Activated naive CD4-positive, alpha-beta T cell treated with anti-CD3 and anti-CD28 coated beads for 36 hours (primary cell): Measurements from ENCODE around the gene LDLRAD4. TPM values are rescaled to one million over a fixed set of nuclear protein-coding genes. Genes with fewer than 3 reads are reported as not detected.

Experiments used
- CTCF ChIA-PET: fragments of 350-600 bp; sonication (Branson Sonifier 250); formaldehyde crosslinking; loops from one replicate; lab custom pipeline; 2021; ENCODE audit warnings: antibody characterized with exemption; lab: Charles Lee
- DNase-seq: peaks from one replicate; pipeline ENCODE4 v3.0.0-alpha.2; 2020
- H3K27ac Mint-ChIP-seq: one replicate; pipeline ENCODE4 v1.8.0; 2021; ENCODE audit warnings: mild to moderate bottlenecking, mixed read lengths
- H3K27me3 Mint-ChIP-seq: one replicate; pipeline ENCODE4 v1.8.0; 2021; ENCODE audit warnings: low read depth, mixed read lengths
- H3K36me3 Mint-ChIP-seq: one replicate; pipeline ENCODE4 v1.8.0; 2021; ENCODE audit warnings: low read depth, mixed read lengths
- H3K4me1 Mint-ChIP-seq: one replicate; pipeline ENCODE4 v1.8.0; 2021; ENCODE audit warnings: low read depth, mixed read lengths
- H3K4me3 Mint-ChIP-seq: one replicate; pipeline ENCODE4 v1.8.0; 2021; ENCODE audit warnings: mild to moderate bottlenecking, moderate library complexity, mixed read lengths
- H3K9me3 Mint-ChIP-seq: one replicate; pipeline ENCODE4 v1.8.0; 2021; ENCODE audit warnings: mixed read lengths
- intact Hi-C: fragments of 100-400 bp; cut with micrococcal nuclease; formaldehyde crosslinking; loops from one replicate; pipeline ENCODE4 v1.15.1; 2023
- total RNA-seq, 2 experiments: library from RNA; stranded (reverse); gene quantifications; one replicate each; pipeline ENCODE4 v1.2.3, GENCODE V29; 2021

The LDLRAD4 gene
- total RNA-seq, 2 experiments from 2014 or later: 19.4 to 21.3 TPM

GRCh38 chr18:13583576-13584550 lies 365.3 kb downstream of the LDLRAD4 start:
- no peaks in the 10 kb centered on the region for H3K9me3 Mint-ChIP-seq
- peaks cover 7% of the 10 kb centered on the region for H3K36me3 Mint-ChIP-seq
- no peak overlapping the region for H3K4me3 Mint-ChIP-seq
- DNase-seq: no peak
- CTCF ChIA-PET: interaction anchor here (0.8 kb wide), 1 partner anchor 21 kb away, joined by 3 read pairs; no protein-coding TSS in a partner anchor
- peaks cover 42% of the 10 kb centered on the region for H3K4me1 Mint-ChIP-seq
- intact Hi-C loops: no loop called here
- no peaks in the 10 kb centered on the region for H3K27me3 Mint-ChIP-seq
- no peak overlapping the region for H3K27ac Mint-ChIP-seq

- CTCF ChIA-PET: interaction anchor here (0.8 kb wide), 1 partner anchor 22 kb away, joined by 3 read pairs; no protein-coding TSS in a partner anchor
- Mint-ChIP-seq H3K9me3 (no peaks in the 10 kb centered on the region), H3K27ac (no peak overlapping the region), H3K36me3 (peaks cover 7% of the 10 kb centered on the region), H3K27me3 (no peaks in the 10 kb centered on the region), H3K4me3 (no peak overlapping the region), H3K4me1 (peaks cover 39% of the 10 kb centered on the region)
- no peak for DNase-seq
- intact Hi-C loops: loop anchor here (5.0 kb wide), 1 partner anchor 123 kb away; no protein-coding TSS in a partner anchor
These were observed 366.3 kb downstream of the LDLRAD4 start for GRCh38 chr18:13584825-13585224.

GRCh38 chr18:13585379-13586153 lies 367.0 kb downstream of the LDLRAD4 start:
- Mint-ChIP-seq H3K27ac (no peak overlapping the region), H3K4me1 (peaks cover 44% of the 10 kb centered on the region), H3K36me3 (peaks cover 8% of the 10 kb centered on the region), H3K4me3 (no peak overlapping the region), H3K9me3 (no peaks in the 10 kb centered on the region), H3K27me3 (no peaks in the 10 kb centered on the region)
- DNase-seq: no peak
- CTCF ChIA-PET: interaction anchor here (0.5 to 1.2 kb wide), 2 partner anchors 28 to 75 kb away, joined by 5 to 6 read pairs; no protein-coding TSS in a partner anchor
- intact Hi-C loops: loop anchor here (1.0 to 5.0 kb wide), 5 partner anchors 8 to 123 kb away; no protein-coding TSS in a partner anchor

- no peaks in the 10 kb centered on the region for H3K9me3 Mint-ChIP-seq
- no peak overlapping the region for H3K4me3 Mint-ChIP-seq
- intact Hi-C loops: loop anchor here (5.0 kb wide), 1 partner anchor 125 kb away; no protein-coding TSS in a partner anchor
- peaks cover 55% of the 10 kb centered on the region for H3K4me1 Mint-ChIP-seq
- H3K27ac Mint-ChIP-seq: no peak overlapping the region
- H3K36me3 Mint-ChIP-seq: peaks cover 8% of the 10 kb centered on the region
- CTCF ChIA-PET: interaction anchor here (1.1 to 1.4 kb wide), 2 partner anchors 26 to 29 kb away, joined by 3 read pairs; no protein-coding TSS in a partner anchor
- no peaks in the 10 kb centered on the region for H3K27me3 Mint-ChIP-seq
- no peak for DNase-seq
These were observed 368.4 kb downstream of the LDLRAD4 start for GRCh38 chr18:13587001-13587400.

GRCh38 chr18:13587477-13587876 lies 368.9 kb downstream of the LDLRAD4 start:
- intact Hi-C loops: loop anchor here (5.0 kb wide), 1 partner anchor 125 kb away; no protein-coding TSS in a partner anchor
- peaks cover 8% of the 10 kb centered on the region for H3K36me3 Mint-ChIP-seq
- DNase-seq: no peak
- no peak overlapping the region for H3K4me3 Mint-ChIP-seq
- no peak overlapping the region for H3K27ac Mint-ChIP-seq
- no peaks in the 10 kb centered on the region for H3K27me3 Mint-ChIP-seq
- no peaks in the 10 kb centered on the region for H3K9me3 Mint-ChIP-seq
- peaks cover 59% of the 10 kb centered on the region for H3K4me1 Mint-ChIP-seq
- CTCF ChIA-PET: interaction anchor here (1.1 to 1.4 kb wide), 3 partner anchors 25 to 42 kb away, joined by 3 read pairs; no protein-coding TSS in a partner anchor

DNA sequence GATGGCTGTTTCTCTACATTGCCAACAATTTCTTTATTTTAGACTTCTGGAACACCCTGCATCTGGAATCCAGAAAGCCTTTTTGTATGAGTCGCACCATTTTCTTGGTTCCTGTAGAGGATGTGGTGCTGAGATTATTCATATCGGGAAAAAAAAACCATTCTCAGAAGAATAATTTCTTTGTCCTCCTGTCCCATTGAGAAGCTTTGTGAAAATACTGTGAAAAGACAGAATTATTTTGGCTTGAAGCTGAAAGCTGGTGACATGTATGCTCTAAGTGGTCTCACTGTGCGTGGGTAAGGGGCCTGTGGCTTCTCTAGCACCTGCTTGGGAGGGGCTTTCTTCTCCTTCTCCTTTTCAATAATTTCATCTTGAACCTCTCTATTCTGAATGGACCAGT lies 369.4 kb downstream of the LDLRAD4 start:
- CTCF ChIA-PET: interaction anchor here (0.7 to 1.4 kb wide), 4 partner anchors 23 to 42 kb away, joined by 3 to 5 read pairs (median 3); no protein-coding TSS in a partner anchor
- Mint-ChIP-seq H3K27me3 (no peaks in the 10 kb centered on the region), H3K4me3 (no peak overlapping the region), H3K36me3 (peaks cover 8% of the 10 kb centered on the region), H3K27ac (no peak overlapping the region), H3K4me1 (peaks cover 59% of the 10 kb centered on the region), H3K9me3 (no peaks in the 10 kb centered on the region)
- intact Hi-C loops: loop anchor here (5.0 kb wide), 1 partner anchor 126 kb away; no protein-coding TSS in a partner anchor
- no peak for DNase-seq

GRCh38 chr18:13589316-13589715 lies 370.8 kb downstream of the LDLRAD4 start:
- Mint-ChIP-seq H3K27me3 (no peaks in the 10 kb centered on the region), H3K36me3 (peaks cover 12% of the 10 kb centered on the region), H3K9me3 (no peaks in the 10 kb centered on the region), H3K27ac (no peak overlapping the region), H3K4me3 (no peak overlapping the region), H3K4me1 (peaks cover 59% of the 10 kb centered on the region)
- intact Hi-C loops: loop anchor here (5.0 kb wide), 1 partner anchor 127 kb away; no protein-coding TSS in a partner anchor
- DNase-seq: no peak
- CTCF ChIA-PET: no interaction called here

DNA sequence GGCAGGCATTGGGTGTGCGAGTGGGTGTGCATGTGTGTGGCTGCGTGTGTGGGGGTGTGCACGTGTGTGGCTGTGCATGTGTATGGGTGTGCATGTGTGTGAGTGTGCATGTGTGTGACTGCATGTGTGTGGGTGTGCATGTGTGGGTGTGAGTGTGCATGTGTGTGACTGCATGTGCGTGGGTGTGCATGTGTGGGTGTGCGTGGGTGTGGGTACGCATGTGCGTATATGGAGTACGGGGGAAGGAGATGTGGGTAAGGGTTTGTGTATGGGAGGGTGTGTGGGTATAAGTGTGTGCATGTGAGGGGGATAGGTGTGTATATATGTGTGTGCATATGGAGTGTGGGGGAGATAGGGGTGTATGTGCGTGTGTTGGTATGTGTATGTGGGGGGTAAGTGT lies 371.4 kb downstream of the LDLRAD4 start:
- intact Hi-C loops: loop anchor here (5.0 kb wide), 1 partner anchor 128 kb away; no protein-coding TSS in a partner anchor
- no peak overlapping the region for H3K4me3 Mint-ChIP-seq

DNA sequence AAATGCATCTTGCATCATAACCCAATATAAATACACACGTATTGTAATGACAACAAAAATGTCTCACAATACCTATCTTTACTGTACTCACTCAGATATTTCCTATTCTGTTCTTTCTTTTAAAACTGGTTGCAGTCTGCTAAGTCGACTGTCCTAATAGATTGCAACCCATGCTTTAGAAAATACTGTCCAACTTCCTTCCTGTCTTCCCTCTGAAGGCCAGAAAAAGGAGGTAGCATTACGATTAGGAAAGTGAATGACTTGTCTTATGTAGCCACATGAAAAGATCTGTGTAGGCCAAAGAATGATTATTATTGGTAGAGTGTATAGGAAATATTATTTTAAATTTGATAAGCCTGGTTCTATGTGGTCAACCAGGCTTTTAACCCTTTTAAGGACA lies 373.7 kb downstream of the LDLRAD4 start:
- no peak overlapping the region for H3K4me3 Mint-ChIP-seq
- no peaks in the 10 kb centered on the region for H3K27me3 Mint-ChIP-seq
- H3K9me3 Mint-ChIP-seq: peaks cover 28% of the 10 kb centered on the region
- DNase-seq: no peak
- CTCF ChIA-PET: no interaction called here
- no peak overlapping the region for H3K27ac Mint-ChIP-seq
- intact Hi-C loops: no loop called here
- peaks cover 28% of the 10 kb centered on the region for H3K36me3 Mint-ChIP-seq
- H3K4me1 Mint-ChIP-seq: peaks cover 39% of the 10 kb centered on the region

More for the DNA sequence above, 371.4 kb downstream of the LDLRAD4 start:
- no peak for DNase-seq
- Mint-ChIP-seq H3K9me3 (peaks cover 5% of the 10 kb centered on the region), H3K27ac (no peak overlapping the region), H3K4me1 (peaks cover 59% of the 10 kb centered on the region), H3K36me3 (peaks cover 14% of the 10 kb centered on the region), H3K27me3 (no peaks in the 10 kb centered on the region)
- CTCF ChIA-PET: no interaction called here

- Mint-ChIP-seq H3K27me3 (no peaks in the 10 kb centered on the region), H3K27ac (no peak overlapping the region), H3K36me3 (peaks cover 35% of the 10 kb centered on the region), H3K4me3 (no peak overlapping the region), H3K4me1 (peaks cover 25% of the 10 kb centered on the region), H3K9me3 (peaks cover 41% of the 10 kb centered on the region)
- CTCF ChIA-PET: interaction anchor here (0.7 kb wide), 1 partner anchor 9 kb away, joined by 3 read pairs; no protein-coding TSS in a partner anchor
- no peak for DNase-seq
- intact Hi-C loops: no loop called here
These were observed 376.0 kb downstream of the LDLRAD4 start for GRCh38 chr18:13594551-13594950.

DNA sequence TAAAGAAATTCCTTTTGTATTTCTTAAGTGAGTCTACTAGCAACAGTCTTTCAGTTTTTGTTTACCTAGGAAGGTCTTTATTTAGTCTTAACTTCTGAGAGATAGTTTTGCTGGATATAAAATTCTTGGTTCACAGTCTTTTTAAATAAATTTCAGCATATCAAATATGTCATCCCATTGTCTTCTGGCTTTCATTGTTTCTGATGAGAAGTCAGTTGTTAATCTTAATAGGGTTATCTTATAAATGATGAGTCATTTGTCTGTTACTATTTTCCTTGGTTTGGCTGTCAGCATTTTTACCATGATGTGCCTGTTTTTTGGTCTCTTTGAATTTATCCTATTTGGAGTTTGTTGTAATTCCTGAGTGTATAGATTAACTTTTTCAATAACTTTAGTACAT lies 378.5 kb downstream of the LDLRAD4 start:
- Mint-ChIP-seq H3K27ac (no peak overlapping the region), H3K36me3 (peaks cover 34% of the 10 kb centered on the region), H3K4me3 (no peak overlapping the region), H3K27me3 (no peaks in the 10 kb centered on the region), H3K9me3 (peaks cover 41% of the 10 kb centered on the region), H3K4me1 (peaks cover 3% of the 10 kb centered on the region)
- no peak for DNase-seq
- intact Hi-C loops: no loop called here
- CTCF ChIA-PET: interaction anchor here (0.9 kb wide), 1 partner anchor 9 kb away, joined by 3 read pairs; no protein-coding TSS in a partner anchor
